GM13977 (cell line): ENCODE measurements around the gene THAP3.

Experiments
- DNase-seq: peaks from one replicate; pipeline ENCODE4 v3.0.0; 2012; ENCODE audit warnings: low spot score
- in situ Hi-C: fragments of 300-500 bp; cut with MboI; formaldehyde crosslinking; loops from one replicate; pipeline ENCODE4 v1.12.0; 2022; ENCODE audit warnings: low sequenced_read_pairs, low pct_unique_long_range_greater_than_20kb, mixed read lengths, inconsistent platforms; ENCODE audit not compliant: unreplicated experiment
- TF ChIP-seq, protein P1 (sequence below): IDR thresholded peaks from 2 replicates; pipeline ENCODE4 v1.5.1; 2012; ENCODE audit warnings: mild to moderate bottlenecking, control low read depth; ENCODE audit not compliant: insufficient read depth; ENCODE audit errors: extremely low read depth, missing control alignments

The THAP3 gene

GRCh38 chr1:6580593-6581409 is 43.9 kb upstream of the THAP3 start:
- DNase-seq = no peak
- in situ Hi-C loops = no loop called here
- TF ChIP-seq, protein P1, sequence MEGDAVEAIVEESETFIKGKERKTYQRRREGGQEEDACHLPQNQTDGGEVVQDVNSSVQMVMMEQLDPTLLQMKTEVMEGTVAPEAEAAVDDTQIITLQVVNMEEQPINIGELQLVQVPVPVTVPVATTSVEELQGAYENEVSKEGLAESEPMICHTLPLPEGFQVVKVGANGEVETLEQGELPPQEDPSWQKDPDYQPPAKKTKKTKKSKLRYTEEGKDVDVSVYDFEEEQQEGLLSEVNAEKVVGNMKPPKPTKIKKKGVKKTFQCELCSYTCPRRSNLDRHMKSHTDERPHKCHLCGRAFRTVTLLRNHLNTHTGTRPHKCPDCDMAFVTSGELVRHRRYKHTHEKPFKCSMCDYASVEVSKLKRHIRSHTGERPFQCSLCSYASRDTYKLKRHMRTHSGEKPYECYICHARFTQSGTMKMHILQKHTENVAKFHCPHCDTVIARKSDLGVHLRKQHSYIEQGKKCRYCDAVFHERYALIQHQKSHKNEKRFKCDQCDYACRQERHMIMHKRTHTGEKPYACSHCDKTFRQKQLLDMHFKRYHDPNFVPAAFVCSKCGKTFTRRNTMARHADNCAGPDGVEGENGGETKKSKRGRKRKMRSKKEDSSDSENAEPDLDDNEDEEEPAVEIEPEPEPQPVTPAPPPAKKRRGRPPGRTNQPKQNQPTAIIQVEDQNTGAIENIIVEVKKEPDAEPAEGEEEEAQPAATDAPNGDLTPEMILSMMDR = no peak

- TF ChIP-seq, protein P1 = no peak
- no peak for DNase-seq
- in situ Hi-C loops = no loop called here
Observed at GRCh38 chr1:6581561-6582305, 42.9 kb upstream of the THAP3 start.

DNA sequence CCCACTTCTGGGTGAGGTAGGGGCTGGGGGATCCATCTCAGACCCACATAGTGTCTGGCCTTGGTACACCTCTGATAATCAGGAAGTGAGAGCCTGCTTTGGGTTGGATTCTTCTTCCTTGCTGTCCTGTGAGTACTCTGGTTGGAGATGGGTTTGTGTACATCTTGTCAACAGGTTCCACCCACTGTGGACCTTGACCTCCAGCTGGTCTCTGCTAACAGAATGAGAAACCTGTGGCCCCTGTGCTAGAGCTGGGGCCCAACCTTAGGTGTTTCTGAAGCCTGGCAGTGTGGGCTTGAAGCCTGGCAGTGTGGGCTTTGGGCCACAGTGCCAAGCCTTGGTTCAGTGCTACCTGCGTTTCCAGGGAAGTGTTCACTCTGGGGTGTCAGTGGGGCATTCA is 42.3 kb upstream of the THAP3 start:
- TF ChIP-seq, protein P1 = no peak
- in situ Hi-C loops = no loop called here
- no peak for DNase-seq

DNA sequence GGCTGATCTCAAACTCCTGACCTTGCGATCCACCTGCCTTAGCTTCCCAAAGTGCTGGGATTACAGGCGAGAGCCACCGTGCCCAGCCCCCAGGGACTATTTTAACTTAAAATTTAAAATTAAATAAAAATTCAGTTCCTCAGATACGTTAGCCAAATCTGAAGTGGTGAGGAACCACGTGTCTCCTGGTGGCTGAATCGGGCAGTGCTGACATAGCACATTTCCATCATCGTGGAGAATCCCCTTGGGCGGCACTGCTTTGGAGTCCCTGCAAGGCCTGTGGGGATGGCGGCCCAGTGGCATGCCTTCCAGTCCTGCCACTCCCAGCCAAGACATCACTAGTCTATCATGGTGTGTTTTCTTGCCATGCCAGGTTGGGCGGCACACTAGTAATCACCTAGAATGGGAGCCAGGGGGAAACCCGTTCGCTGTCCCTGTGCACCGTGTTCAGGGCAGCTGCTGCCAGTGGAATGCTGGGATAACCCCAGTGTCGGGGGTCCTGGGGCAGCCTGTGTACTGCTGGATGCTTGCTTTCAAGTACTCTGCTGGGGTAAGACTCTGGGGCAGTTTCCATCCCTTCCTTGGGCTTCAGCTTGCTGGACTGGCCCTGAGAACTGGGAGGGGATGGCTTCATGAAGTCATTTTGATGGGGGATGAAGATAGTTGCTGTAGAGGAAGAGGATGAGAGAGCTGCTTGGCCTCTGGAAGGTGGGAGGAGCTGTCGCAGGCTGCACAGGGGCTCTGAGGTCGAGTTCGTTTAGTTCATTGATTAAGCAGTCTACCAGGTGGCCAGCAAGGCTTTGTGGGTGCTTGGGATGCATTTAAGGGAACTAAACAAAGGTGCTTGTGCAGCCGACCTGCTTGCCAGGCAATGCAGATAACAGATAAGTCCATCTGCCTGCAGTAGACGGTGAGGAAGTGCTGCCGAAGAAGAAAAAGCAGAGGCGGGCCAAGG is 40.3 kb upstream of the THAP3 start:
- in situ Hi-C loops = no loop called here
- DNase-seq = no peak
- TF ChIP-seq, protein P1 = no peak

DNA sequence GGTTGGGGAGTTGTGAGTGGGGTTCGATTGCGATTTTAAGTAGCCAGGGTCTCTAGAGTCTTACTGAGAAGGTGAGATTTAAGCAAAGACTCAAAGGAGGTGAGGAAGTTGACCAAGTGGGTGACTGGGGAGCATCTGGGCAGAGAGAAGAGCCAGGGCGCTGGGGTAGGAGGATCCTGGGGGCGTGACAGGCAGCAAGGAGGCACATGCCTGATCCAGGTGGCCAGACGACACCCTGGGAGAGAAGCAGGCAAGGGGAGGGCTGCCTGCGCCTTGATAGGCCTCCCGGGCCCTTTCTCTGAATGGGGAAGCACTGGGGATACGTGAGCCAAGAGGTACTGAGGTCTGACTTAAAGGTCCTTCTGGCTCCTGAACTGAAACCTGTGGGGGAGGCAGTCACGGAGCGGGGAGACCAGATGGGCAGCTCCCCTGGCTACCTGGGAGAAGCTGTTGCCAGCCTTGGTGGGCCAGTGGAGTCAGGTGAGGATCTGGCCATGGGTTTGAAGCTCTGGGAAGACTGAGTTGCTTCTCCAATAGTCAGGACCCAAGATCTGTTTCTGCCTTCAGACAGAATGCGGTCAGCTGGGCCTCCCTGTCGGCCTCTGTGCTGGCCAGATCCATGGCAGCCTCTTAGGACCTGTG is 39.5 kb upstream of the THAP3 start:
- in situ Hi-C loops = no loop called here
- DNase-seq = no peak
- TF ChIP-seq, protein P1 = no peak

DNA sequence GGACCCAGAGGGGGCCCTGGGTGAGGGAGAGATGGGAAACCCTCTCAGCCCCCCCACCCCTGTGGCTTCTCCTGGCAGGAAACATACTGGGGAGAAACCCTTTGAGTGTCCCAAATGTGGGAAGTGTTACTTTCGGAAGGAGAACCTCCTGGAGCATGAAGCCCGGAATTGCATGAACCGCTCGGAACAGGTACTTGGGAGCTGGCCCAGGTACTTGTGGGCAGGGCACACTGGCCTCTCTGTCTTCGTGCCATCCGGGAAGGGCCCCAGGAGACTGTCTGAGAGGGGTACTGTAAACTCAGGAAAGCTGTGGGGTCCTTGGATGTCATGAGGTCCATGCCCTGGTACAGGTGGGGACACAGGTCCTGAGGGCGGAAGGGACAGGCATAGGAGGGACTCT is 38.8 kb upstream of the THAP3 start:
- in situ Hi-C loops = no loop called here
- DNase-seq = no peak
- TF ChIP-seq, protein P1 = no peak
